ENCODE data around the gene PARG.
"Not testable (repeated sequence)": the region's sequence is repeated elsewhere in the genome, so short reads cannot be mapped to it uniquely, and the experiment has no call there.

The PARG gene

GRCh38 chr10:49830846-49831245 lies 111.0 kb downstream of the PARG start:
- no peak for DNase-seq (ENCODE audit: low read depth in 3 of 3)

- DNase-seq (ENCODE audit: low read depth in 3 of 3), result no peak
Measured at GRCh38 chr10:49830016-49830415, 111.8 kb downstream of the PARG start.

DNA sequence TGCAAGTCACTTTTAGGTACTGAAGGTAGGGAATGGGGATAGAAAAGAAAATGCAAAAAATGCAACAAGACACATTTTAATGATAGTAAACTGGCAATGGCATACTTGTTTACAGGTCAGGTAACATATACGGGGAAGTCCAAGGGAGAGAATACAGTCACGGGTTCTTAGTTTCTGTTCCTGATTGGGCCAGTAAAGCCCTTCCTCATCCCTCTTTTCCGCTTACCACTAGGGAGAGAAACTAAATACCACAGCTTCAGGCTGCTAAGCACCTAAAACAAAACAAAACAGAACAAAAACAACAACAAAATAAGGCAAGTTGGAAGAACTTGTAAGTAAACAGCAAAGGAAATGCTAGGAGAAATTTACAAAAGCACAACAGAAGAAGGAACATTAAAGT lies 114.5 kb downstream of the PARG start:
- no peak for DNase-seq (ENCODE audit: low read depth in 3 of 3)

- DNase-seq (ENCODE audit: low read depth in 3 of 3), result no peak
Measured at GRCh38 chr10:49819234-49819958, 122.4 kb downstream of the PARG start.

- no peak for DNase-seq (ENCODE audit: low read depth in 3 of 3)
Measured at GRCh38 chr10:49817845-49818244, 124.0 kb downstream of the PARG start.

GRCh38 chr10:49803988-49804387 lies 137.8 kb downstream of the PARG start:
- DNase-seq (ENCODE audit: low read depth in 3 of 3), result no peak

- DNase-seq (ENCODE audit: low read depth in 3 of 3), result no peak
Measured at GRCh38 chr10:49798275-49798674, 143.6 kb downstream of the PARG start.

DNA sequence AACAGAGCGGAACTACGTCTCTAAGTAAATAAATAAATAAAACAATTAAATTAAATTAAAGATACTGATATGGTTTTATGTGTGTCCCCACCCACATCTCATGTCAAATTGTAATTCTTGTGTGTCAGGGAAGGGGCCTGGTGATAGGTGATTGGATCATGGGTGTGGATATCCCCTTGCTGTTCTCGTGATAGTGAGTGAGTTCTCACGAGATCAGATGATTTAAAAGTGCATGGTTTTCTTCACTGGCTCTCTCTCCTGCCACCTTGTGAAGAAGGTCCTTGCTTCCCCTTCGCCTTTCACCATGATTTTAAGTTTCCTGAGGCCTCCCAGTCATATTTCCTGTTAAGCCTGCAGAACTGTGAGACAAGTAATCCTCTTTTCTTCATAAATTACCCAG lies 150.7 kb downstream of the PARG start:
- DNase-seq (ENCODE audit: low read depth in 3 of 3), result no peak

- no peak for DNase-seq (ENCODE audit: low read depth in 3 of 3)
Measured at GRCh38 chr10:49784681-49785080, 157.1 kb downstream of the PARG start.

DNA sequence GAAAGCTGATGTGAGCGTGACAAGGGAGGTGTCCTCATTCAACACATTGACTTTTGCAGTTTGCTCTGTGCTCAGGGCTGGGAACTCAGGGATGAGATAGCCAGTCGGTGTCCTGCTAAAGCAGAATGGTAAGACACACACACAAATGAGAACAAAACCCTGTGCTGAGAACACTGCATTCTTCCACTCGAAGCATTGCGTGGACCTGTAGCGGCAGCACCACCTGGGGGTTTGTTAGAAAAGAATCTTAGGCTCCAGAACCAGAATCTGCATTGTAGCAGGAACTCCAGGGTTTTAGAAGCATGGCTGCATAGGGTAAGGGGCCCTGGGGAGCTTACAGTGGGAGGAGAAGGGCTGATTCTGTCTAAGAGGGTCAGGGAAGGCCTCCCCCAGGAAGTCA lies 158.2 kb downstream of the PARG start:
- DNase-seq (ENCODE audit: low read depth in 3 of 3), result no peak

DNA sequence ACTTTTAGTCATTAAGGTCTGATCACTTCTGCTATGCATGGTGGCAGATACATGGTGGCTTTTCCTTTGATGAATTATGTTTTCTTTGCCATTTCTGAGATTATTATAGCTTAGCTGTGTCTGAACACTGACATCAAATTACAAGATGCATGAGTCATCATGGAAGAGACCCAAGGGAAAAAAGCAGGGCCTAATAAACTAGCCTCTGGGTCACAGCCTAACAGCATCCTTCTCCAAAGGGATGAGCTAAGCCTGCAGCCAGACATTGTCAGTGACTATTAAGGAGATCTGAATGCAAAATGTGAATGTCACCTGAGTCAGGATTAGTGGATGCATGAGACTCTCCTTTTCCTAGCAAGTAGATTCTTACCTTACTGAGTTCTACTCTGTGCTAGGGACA lies 160.6 kb downstream of the PARG start:
- DNase-seq (ENCODE audit: low read depth in 3 of 3), result no peak

DNA sequence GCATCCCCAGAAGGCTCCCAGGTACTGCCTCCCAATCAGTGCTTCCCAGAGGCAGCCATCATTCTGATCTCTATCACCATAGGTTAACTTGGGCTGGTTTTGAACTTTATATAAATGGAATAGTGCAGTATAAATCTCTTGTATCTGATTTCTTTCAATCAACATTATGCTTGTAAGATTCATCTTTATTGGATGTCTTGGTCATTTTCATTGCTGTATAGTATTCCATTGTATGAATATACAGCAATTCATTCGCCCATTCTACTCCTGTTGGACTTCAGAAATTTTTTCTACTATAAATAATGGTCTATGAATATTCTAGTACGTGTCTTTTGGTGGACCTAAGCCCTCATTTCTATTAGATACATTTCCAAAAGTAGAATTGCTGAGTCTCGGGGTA lies 163.6 kb downstream of the PARG start:
- DNase-seq (ENCODE audit: low read depth in 3 of 3), result no peak

GRCh38 chr10:49776851-49777250 lies 165.0 kb downstream of the PARG start:
- no peak for DNase-seq (ENCODE audit: low read depth in 3 of 3)

GRCh38 chr10:49775014-49775413 lies 166.8 kb downstream of the PARG start:
- no peak for DNase-seq (ENCODE audit: low read depth in 3 of 3)

DNA sequence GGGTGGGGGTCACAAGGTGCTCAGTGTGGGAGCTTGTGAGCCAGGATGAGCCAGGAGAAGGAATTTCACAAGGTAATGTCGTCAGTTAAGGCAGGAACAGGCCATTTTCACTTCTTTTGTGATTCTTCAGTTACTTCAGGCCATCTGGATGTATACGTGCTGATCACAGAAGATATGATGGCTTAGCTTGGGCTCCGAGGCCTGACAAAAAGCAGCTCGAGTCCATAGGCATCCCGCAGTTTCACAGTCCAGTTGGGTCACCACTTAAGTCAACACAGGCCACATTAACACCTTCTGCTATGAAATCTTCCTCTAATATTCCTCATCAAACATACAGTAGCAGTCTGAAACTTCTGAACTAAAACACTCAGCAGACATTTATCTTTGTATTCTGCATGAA lies 168.9 kb downstream of the PARG start:
- not testable (repeated sequence) for DNase-seq (ENCODE audit: low read depth in 3 of 3)

GRCh38 chr10:49771046-49771445 lies 170.8 kb downstream of the PARG start:
- not testable (repeated sequence) for DNase-seq (ENCODE audit: low read depth in 3 of 3)

- no peak for DNase-seq (ENCODE audit: low read depth in 3 of 3)
Measured at GRCh38 chr10:49769692-49770091, 172.1 kb downstream of the PARG start.

DNA sequence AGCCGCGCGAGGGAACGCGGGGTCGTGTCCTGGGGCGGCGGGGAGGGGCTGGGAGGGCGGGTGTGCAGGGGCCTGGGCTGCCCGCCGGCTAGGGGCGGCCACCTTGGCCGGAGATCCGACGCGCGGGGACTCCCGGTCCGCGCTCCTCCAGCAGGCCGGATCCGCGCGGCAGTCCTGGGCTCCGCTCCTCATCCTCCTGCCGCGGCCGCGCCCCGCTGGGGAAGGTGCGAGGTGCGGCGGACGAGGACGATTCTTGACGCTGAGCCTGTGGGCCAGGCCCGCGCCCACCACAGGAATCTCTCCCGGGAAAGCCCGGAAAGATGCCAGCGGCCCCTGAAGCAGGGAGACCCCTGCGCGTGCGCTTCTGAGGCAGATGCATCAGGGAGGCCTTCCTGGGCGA lies 173.1 kb downstream of the PARG start:
- no peak for DNase-seq (ENCODE audit: low read depth in 3 of 3)

- no peak for DNase-seq (ENCODE audit: low read depth in 3 of 3)
Measured at GRCh38 chr10:49768329-49768728, 173.5 kb downstream of the PARG start.
